Upper lobe of left lung (tissue), 4 donors: Measurements from ENCODE around the gene RNF26.

ENCODE experiments used
- CTCF ChIP-seq, 6 experiments: fragments of 450-650 bp in 4 of 6; fragments of 200-600 bp in 2 of 6; sonication (generic) in 2 of 6; IDR thresholded peaks; one replicate each; pipeline ENCODE4 v1.5.1; 2016 to 2019; ENCODE audit warnings: antibody characterized with exemption in 6 of 6
- POLR2A ChIP-seq, 4 donors: fragments of 450-650 bp; IDR thresholded peaks; one replicate each; pipeline ENCODE4 v1.5.1; 2016 to 2017; ENCODE audit warnings: antibody characterized with exemption in 4 of 4, mild to moderate bottlenecking in 2 of 4

DNA sequence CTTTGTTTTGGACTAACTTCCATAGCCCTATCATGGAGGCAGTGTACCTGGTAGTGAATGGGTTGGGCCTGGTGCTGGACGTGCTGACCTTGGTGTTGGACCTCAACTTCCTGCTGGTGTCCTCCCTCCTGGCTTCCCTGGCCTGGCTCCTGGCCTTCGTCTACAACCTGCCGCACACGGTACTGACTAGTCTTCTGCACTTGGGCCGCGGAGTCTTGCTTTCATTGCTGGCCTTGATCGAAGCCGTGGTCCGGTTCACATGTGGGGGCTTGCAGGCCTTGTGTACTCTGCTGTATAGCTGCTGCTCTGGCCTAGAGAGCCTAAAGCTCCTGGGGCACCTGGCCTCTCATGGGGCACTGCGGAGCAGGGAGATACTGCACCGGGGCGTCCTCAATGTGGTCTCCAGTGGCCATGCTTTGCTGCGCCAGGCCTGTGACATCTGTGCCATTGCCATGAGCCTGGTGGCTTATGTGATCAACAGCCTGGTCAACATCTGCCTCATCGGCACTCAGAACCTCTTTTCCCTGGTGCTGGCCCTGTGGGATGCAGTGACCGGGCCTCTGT lies 846 bp downstream of the RNF26 start:
- TF ChIP-seq CTCF (IDR thresholded peaks at IDR 0.05) (no peak), POLR2A (IDR thresholded peaks at IDR 0.05) (no peak)
